Measurements from ENCODE around the gene JUNB. TPM values are rescaled to one million over a fixed set of nuclear protein-coding genes. Genes with fewer than 3 reads are reported as not detected.
"Not testable (repeated sequence)": the region's sequence is repeated elsewhere in the genome, so short reads cannot be mapped to it uniquely, and the experiment has no call there.

JUNB gene
- polyA plus RNA-seq, 12 donors = 18.0 to 187 (median 38.3) TPM; not detected in 1

- no peak for DNase-seq
Observed at GRCh38 chr19:12787458-12787857, 3.8 kb upstream of the JUNB start.

GRCh38 chr19:12788042-12788681, 3.1 kb upstream of the JUNB start:
- no peak for DNase-seq

- DNase-seq = no peak
Observed at GRCh38 chr19:12788682-12789097, 2.6 kb upstream of the JUNB start.

GRCh38 chr19:12789098-12789903, 2.0 kb upstream of the JUNB start:
- DNase-seq = no peak

GRCh38 chr19:12789904-12790619, 1.2 kb upstream of the JUNB start:
- DNase-seq = peak; percentile 92

- DNase-seq = no peak
Observed at GRCh38 chr19:12790628-12791344, 500 bp upstream of the JUNB start.

GRCh38 chr19:12792051-12792852, 966 bp downstream of the JUNB start:
- no peak for DNase-seq

GRCh38 chr19:12792853-12793289, 1.6 kb downstream of the JUNB start:
- DNase-seq = no peak

- peak; percentile 96 for DNase-seq
Observed at GRCh38 chr19:12793290-12794195, 2.3 kb downstream of the JUNB start.

GRCh38 chr19:12794196-12794941, 3.1 kb downstream of the JUNB start:
- DNase-seq = no peak

- DNase-seq = no peak
Observed at GRCh38 chr19:12794971-12795381, 3.7 kb downstream of the JUNB start.

GRCh38 chr19:12796146-12797071, 5.1 kb downstream of the JUNB start:
- DNase-seq = peak; percentile 87

- DNase-seq = no peak
Observed at GRCh38 chr19:12797141-12797587, 5.9 kb downstream of the JUNB start.

- not testable (repeated sequence) for DNase-seq
Observed at GRCh38 chr19:12797607-12798006, 6.3 kb downstream of the JUNB start.

GRCh38 chr19:12799742-12800465, 8.6 kb downstream of the JUNB start:
- no peak for DNase-seq

GRCh38 chr19:12800466-12800770, 9.1 kb downstream of the JUNB start:
- no peak for DNase-seq

GRCh38 chr19:12800923-12801465, 9.7 kb downstream of the JUNB start:
- no peak for DNase-seq
